NOMO-1 (cell line): ENCODE data around the gene IQGAP2.
"Not testable (repeated sequence)": the region's sequence is repeated elsewhere in the genome, so short reads cannot be mapped to it uniquely, and the experiment has no call there.

ENCODE experiments used
- DNase-seq, 2 experiments: peaks; one replicate each; lab custom pipeline; 2025; ENCODE audit not compliant: unreplicated experiment in 2 of 2; lab: John Stamatoyannopoulos, UW

The IQGAP2 gene

GRCh38 chr5:76408104-76408654 lies 5.1 kb downstream of the IQGAP2 start:
- DNase-seq, result no peak

DNA sequence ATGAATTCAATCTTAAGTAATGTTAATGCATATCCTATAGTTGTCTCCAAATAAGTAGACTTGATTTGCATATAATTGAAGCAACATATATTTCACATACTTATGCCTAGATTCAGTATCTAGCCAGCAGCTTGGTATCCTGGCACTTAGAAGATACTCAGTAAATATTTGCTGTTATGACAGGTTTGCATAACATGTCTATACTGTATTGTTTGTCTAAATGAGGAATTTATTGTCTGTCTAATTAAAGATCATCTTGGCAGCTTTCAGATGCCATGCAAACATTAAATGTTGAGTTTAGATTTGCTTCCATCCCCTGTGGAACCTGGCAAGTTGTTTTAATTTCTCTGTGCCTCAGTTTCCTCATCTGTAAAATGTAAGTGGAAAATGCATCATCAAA lies 9.4 kb downstream of the IQGAP2 start:
- DNase-seq, result no peak

DNA sequence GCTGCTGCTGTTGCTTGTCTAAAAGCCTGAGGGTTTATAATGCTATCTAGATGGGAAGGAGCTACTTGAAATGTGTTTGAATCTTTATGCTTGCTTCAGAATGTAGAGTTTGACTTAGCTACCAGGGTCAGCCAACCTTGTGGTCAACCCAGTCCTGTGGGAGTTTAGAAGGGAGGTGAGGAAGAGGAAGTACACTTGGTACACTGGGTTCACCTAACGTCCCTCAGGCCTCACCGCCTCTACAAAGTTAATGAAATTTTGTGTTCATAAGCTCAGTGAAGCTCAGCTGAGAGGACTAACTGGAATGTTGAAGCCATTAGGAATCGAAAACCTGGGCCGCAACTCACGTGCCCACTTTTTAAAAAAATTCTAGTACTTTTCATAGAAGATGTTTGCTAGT lies 10.7 kb downstream of the IQGAP2 start:
- no peak for DNase-seq

DNA sequence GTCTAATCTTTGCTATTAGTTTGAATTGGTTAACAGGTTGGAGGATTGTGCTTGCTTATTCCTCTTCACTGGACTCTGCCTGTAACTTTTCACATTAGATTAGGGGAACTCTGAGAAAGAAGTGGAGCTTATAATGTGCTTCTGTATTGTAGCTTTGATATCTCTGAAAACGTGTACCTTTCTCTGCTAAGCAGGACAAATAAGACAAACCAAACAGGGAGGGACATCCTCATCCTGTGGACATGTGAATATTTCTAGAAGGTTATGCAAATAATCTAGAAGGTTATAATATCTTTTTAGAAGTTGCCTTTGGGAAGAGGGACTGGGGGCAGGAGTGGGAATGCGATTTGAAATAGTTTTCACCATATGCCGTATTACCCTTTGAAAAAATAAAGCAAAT lies 11.7 kb downstream of the IQGAP2 start:
- no peak for DNase-seq

DNA sequence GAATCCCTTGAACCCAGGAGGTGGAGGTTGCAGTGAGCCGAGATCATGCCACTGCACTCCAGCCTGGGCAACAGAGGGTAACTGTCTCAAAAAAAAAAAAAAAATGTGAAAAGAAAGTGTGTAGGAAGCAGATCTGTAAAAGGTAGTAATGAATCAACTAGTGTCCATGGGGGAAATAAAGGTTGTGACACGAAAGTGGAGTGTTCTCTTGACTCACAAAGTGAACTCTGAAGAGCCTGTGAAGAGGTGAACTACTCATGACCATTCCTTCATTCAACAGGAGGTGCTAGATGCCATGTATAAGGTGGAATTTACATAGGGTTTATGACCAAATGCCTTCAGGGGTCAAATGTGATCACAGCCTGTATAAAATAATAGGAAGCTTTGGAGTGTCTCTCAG lies 12.8 kb downstream of the IQGAP2 start:
- DNase-seq, result no peak

DNA sequence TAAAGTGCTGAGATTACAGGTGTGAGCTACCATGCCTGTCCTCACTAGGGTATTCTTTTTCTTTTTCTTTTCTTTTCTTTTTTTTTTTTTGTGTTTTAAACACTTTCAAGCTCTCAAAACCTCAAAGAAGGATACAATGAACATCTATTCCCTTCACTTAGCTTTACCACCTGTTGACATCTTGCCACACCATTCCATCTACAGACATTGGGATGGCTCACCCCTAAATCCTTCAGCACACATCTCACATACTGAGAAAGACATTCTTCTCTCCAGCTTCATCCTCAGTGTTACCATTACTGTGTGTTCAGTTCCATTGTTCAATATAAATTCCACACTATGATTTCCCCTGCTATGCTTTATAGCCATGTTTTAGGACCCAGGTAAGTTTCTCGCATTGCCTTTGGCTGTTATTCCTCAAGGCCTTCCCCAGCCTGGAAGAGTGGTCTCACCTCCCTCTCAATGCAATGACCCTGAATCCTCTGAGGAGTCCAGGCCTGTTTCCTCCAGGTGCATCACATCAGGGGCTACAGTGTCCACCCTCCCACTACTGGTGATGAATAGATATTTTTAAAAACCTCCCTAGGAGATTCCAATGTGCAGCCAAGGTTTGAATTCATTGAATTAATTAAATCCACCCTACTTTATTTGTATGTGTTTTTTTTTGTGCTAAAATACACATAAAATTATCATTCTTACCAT lies 16.7 kb downstream of the IQGAP2 start:
- DNase-seq, result no peak

DNA sequence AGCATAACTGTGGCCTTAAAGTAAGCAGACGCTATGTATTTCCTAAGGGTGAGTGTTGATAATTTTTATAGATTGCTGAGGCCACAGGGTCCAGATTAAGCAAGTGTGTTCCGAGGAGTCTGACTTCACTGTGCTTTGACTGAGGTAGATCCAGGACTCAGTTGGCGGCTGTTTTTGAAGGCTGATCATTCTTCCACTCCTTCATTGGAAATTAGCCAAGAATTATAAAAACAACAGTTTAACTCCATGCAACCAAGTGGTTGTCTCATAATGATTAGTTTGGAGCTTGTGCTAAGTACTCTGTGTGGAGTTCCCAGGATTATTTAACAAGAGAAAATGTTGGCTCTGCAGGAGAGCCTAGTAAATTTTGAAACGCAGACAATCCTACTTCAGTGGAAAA lies 19.1 kb downstream of the IQGAP2 start:
- DNase-seq, result no peak

DNA sequence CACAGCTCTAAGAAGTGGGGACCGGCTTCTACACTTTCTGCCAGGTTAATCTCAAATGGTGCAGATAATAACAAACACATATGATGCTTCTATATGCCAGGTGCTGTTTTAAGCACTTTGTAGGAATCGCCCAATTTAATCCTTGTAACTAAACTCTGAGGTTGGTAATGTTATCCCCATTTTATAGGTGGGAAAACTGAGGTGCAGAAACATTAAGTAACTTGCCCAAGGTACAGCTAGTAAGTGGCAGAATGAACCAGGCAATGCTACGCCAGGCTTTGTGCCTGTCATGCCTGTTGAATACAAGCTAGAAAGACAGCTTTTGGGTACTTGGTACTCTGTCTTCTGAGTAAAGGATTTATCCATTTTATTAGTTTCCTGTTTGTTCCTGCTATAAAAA lies 19.7 kb downstream of the IQGAP2 start:
- DNase-seq, result no peak

DNA sequence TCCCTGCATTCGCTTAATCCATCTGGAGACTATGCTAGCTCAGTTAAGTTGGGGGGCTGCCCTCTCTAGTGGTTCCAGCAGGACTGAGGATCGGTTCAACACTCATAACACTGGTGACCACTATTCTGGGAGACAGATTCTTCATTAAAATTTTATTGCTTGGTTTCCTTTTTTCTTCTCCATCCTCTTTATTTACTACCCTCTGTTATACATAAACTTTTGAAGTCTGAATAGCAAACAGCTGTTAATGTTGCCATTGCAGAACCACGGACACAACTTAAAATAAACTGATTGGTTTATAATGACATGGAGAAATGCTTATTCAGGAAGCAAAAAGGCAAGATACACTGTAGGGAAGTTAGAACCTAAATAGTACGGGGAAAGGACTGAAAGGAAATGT lies 22.1 kb downstream of the IQGAP2 start:
- no peak for DNase-seq

GRCh38 chr5:76425928-76426804 lies 23.1 kb downstream of the IQGAP2 start:
- no peak for DNase-seq

GRCh38 chr5:76427206-76428140 lies 24.4 kb downstream of the IQGAP2 start:
- DNase-seq, result no peak

- not testable (repeated sequence) for DNase-seq
Measured at GRCh38 chr5:76428550-76428949, 25.5 kb downstream of the IQGAP2 start.

- DNase-seq, result no peak
Measured at GRCh38 chr5:76433261-76433660, 30.2 kb downstream of the IQGAP2 start.

GRCh38 chr5:76437507-76437906 lies 34.4 kb downstream of the IQGAP2 start:
- not testable (repeated sequence) for DNase-seq

DNA sequence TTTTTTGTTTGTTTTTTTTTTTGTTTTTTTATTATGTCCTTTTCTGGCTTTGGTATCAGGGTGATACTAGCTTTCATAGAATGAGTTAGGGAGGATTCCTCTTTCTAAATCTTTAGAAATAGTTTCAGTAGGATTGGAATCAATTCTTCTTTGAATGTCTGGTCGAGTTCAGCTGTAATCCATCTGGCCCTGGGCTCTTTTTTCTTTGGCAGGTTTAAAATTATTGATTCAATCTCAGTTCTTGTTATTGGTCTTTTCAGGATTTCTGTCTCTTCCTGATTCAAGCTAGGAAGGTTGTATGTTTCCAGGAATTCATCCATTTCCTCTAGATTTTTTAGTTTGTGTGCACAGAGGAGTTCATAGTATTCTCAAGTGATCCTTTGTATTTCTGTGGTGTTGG lies 34.9 kb downstream of the IQGAP2 start:
- no peak for DNase-seq

- no peak for DNase-seq
Measured at GRCh38 chr5:76439201-76439600, 36.1 kb downstream of the IQGAP2 start.

DNA sequence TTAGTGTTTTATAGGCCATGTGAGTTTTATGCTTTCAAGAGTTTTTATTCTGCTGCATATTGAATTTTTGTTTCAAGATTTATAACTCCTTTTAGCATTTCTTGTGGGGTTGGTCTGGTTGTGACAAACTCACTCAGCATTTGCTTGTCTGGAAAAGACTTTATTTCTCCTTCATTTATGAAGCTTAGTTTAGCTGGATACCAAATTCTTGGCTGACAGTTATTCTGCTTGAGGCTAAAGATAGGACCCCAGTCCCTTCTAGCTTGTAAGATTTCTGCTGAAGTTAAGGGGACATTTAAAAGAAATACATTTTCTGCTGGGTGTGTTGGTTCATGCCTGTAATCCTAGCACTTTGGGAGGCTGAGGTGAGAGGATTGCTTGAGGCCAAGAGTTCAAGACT lies 36.8 kb downstream of the IQGAP2 start:
- DNase-seq, result no peak

DNA sequence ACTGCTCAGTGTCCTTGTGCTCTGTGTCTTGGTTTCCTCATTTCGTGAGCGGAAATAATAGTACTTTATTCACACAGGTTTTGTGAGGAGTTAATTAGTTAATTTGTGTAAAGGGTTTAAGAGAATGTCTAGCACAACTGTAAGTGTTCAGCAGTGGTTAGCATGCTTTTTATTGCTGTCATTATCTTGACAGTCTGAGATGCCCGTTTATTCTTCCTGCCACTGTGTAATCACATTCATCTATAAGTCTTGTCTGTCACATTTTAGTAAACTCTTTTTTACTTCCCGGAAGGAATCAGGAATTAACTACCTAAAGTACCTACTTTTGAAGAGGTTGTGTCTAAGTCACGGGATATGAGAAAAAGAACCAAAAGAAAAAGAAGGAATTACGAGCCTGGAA lies 38.0 kb downstream of the IQGAP2 start:
- no peak for DNase-seq

DNA sequence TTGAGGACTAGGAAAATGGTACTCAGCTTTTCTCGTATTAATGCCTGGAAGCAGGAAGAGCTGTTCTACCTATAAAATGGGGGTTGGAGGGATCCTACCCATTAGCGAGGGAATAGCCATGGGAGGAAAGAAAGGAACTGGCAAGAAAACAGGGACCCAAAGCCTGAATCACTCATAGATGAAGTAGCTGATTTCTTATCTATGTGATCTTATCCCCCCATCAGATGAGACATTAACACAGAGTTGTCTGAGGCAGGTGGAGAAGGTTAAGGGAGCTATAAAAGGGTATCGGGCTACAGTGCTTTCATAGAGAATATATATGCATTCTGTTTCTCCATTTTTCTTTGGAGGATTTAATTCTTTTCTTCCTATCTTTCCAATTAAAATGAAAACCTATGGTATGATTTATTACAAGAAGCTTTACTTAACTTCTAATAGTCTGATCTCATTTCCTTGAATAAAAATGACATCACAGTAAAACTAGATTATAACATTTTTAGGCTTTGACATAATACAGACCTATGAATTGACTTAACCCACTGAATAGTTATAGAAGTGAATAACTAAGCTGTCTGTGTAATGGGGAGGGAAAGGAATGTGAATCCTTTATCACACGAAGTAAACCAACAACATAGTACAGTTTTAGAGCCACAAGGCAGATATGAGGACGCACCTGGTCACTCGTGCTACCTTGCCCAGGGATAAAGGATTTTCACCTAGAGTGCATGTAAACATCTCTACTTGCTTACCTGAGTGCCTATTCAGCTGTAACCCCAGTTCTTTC lies 39.0 kb downstream of the IQGAP2 start:
- no peak for DNase-seq
